Breast epithelium (tissue), 3 donors: ENCODE measurements around the gene DUS3L.

Experiments
- POLR2A ChIP-seq: fragments of 450-650 bp; IDR thresholded peaks from one replicate; pipeline ENCODE4 v1.6.1; 2016; ENCODE audit warnings: antibody characterized with exemption, mild to moderate bottlenecking, moderate library complexity
- POLR2AphosphoS5 ChIP-seq, 3 donors: sonication (generic); formaldehyde crosslinking; IDR thresholded peaks; one replicate each; pipeline ENCODE4 v1.6.1; 2017; ENCODE audit warnings: antibody characterized with exemption in 3 of 3
- TF ChIP-seq, protein P1 (sequence below), 3 donors: fragments of 450-650 bp; IDR thresholded peaks; one replicate each; pipeline ENCODE4 v1.5.1; 2016 to 2017; ENCODE audit warnings: antibody characterized with exemption in 3 of 3, mild to moderate bottlenecking in 3 of 3, moderate library complexity in 3 of 3

DNA sequence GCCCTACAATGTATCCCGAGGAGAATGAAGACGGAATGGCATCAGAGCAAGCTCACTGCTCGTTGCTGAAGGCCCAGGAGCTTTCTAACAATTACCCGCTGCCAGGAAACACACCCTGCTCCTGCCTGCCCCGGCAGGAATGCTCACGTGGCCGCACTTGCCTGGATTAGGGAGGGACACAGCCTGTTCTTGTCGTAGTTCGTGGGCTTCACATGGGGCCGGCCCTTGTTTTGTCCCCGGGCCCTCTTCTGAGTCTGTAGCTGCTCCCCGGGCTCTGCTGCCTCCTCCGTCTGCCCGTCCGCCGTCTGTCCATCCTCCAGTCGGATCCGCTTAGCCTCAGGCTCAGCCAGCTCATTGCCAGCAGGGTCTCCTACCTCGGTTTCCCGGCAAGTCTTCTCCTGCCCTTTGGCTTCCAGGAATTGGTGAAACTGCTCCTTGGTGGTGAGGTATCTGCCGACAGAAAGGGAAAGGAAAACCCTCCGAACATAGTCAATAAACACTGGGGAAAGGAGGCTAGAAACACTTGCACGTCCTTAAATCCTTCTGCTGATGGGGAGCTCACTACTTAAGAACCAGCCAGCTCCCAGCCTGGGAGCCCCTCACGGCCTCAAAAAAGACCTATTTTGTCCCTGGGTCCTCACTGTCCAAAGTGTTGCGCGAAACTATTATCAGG is 941 bp downstream of the DUS3L start:
- TF ChIP-seq POLR2A (no peak), POLR2AphosphoS5 (IDR thresholded peaks at IDR 0.05) (no peak)
- TF ChIP-seq, protein P1, sequence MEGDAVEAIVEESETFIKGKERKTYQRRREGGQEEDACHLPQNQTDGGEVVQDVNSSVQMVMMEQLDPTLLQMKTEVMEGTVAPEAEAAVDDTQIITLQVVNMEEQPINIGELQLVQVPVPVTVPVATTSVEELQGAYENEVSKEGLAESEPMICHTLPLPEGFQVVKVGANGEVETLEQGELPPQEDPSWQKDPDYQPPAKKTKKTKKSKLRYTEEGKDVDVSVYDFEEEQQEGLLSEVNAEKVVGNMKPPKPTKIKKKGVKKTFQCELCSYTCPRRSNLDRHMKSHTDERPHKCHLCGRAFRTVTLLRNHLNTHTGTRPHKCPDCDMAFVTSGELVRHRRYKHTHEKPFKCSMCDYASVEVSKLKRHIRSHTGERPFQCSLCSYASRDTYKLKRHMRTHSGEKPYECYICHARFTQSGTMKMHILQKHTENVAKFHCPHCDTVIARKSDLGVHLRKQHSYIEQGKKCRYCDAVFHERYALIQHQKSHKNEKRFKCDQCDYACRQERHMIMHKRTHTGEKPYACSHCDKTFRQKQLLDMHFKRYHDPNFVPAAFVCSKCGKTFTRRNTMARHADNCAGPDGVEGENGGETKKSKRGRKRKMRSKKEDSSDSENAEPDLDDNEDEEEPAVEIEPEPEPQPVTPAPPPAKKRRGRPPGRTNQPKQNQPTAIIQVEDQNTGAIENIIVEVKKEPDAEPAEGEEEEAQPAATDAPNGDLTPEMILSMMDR (IDR thresholded peaks at IDR 0.05) = no peak
